ENCODE measurements around the gene LSAMP. TPM values are rescaled to one million over a fixed set of nuclear protein-coding genes. Genes with fewer than 3 reads are reported as not detected.

Gene LSAMP
- total RNA-seq, 1 experiment from 2014 or later: not detected

DNA sequence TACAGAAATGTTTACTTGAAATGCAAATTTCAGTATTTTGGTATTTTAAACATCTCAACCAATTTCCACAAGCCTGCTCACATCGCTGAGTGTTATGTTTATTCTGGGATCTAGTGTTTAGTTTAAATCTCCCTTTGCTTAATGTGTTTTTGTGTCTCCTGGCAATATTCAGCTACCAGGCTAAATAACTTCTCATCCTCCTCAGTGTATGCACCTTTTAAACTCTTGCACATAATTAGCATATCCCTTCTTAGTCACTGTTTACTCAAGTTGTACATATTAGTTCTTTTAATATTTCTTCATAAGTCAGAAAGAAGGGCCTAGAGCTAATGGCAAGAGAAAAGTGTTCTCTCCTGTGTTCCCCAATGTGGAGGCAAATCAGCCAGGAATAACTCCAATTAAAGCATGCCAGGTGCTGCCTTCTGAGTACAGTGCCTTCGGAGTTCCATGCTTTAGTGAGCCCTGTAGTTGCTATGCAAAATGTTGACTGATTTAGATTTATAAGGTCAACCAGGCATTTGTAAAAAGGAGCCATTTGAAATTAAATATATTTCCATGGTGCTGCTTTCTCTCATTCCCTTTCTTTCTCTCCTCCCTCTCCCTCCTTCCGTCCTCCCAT is 587.7 kb downstream of the LSAMP start:
- ChIA-PET CTCF (interaction anchor here (0.5 kb wide), 1 partner anchor 469 kb away, joined by 5 read pairs; no protein-coding TSS in a partner anchor), POLR2A (ENCODE audit: unreplicated experiment) (no interaction called here)
- Histone ChIP-seq H2AFZ (no peak overlapping the region), H3K27ac (no peak overlapping the region), H3K27me3 (ENCODE audit: insufficient read depth, low read depth) (no peaks in the 10 kb centered on the region), H3F3A (ENCODE audit: insufficient read depth, low read depth) (no peaks in the 10 kb centered on the region), H3K4me2 (no peak overlapping the region), H3K79me2 (ENCODE audit: low read depth) (no peaks in the 10 kb centered on the region), H3K36me3 (ENCODE audit: low read depth) (no peaks in the 10 kb centered on the region), H3K4me3 (no peak overlapping the region), H3K9me3 (ENCODE audit: insufficient read depth, low read depth) (no peaks in the 10 kb centered on the region), H4K20me1 (ENCODE audit: insufficient read depth) (no peaks in the 10 kb centered on the region), H3K4me1 (replicated peaks; ENCODE audit: insufficient read depth) (no peaks in the 10 kb centered on the region), H3K9me2 (ENCODE audit: insufficient read depth) (no peaks in the 10 kb centered on the region)
- BruUV-seq (replicated peaks): no TSS peak
- TF ChIP-seq, protein P1, sequence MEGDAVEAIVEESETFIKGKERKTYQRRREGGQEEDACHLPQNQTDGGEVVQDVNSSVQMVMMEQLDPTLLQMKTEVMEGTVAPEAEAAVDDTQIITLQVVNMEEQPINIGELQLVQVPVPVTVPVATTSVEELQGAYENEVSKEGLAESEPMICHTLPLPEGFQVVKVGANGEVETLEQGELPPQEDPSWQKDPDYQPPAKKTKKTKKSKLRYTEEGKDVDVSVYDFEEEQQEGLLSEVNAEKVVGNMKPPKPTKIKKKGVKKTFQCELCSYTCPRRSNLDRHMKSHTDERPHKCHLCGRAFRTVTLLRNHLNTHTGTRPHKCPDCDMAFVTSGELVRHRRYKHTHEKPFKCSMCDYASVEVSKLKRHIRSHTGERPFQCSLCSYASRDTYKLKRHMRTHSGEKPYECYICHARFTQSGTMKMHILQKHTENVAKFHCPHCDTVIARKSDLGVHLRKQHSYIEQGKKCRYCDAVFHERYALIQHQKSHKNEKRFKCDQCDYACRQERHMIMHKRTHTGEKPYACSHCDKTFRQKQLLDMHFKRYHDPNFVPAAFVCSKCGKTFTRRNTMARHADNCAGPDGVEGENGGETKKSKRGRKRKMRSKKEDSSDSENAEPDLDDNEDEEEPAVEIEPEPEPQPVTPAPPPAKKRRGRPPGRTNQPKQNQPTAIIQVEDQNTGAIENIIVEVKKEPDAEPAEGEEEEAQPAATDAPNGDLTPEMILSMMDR (conservative IDR thresholded peaks at IDR 0.05): no peak
- no peak for TF ChIP-seq EZH2 (IDR thresholded peaks at IDR 0.05; ENCODE audit: low read depth)
- DNase-seq: no peak
- intact Hi-C loops (cut with micrococcal nuclease; ENCODE audit: unreplicated experiment): no loop called here

DNA sequence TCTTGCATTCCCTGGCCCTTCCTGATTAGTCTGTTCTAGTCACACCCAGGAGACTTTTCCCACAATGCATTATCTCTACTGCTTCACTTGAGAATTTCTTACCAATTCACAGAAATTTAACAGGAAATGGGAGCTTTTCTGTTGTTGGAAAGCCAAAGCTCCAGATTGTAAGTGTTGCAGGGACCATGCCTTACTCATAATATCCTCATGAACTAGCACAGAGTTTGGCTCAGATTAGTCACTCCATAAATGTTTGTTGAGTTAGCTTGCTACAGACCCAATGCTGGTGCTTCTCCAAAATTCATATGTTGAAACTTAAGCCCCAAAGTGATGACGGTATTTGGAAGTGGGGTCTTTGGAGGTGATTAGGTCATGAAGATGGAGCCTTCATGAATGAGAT is 589.4 kb downstream of the LSAMP start:
- H3K4me2 ChIP-seq: no peak overlapping the region
- BruUV-seq (replicated peaks): no TSS peak
- ChIA-PET CTCF (no interaction called here), POLR2A (ENCODE audit: unreplicated experiment) (no interaction called here)
- H3F3A ChIP-seq (ENCODE audit: insufficient read depth, low read depth): no peaks in the 10 kb centered on the region
- H3K9me2 ChIP-seq (ENCODE audit: insufficient read depth): no peaks in the 10 kb centered on the region
- H3K79me2 ChIP-seq (ENCODE audit: low read depth): no peaks in the 10 kb centered on the region
- intact Hi-C loops (cut with micrococcal nuclease; ENCODE audit: unreplicated experiment): no loop called here
- H3K27me3 ChIP-seq (ENCODE audit: insufficient read depth, low read depth): no peaks in the 10 kb centered on the region
- TF ChIP-seq EZH2 (IDR thresholded peaks at IDR 0.05; ENCODE audit: low read depth): no peak
- H3K4me1 ChIP-seq (replicated peaks; ENCODE audit: insufficient read depth): no peaks in the 10 kb centered on the region
- H3K4me3 ChIP-seq: no peak overlapping the region
- no peaks in the 10 kb centered on the region for H3K36me3 ChIP-seq (ENCODE audit: low read depth)
- H4K20me1 ChIP-seq (ENCODE audit: insufficient read depth): no peaks in the 10 kb centered on the region
- H2AFZ ChIP-seq: no peak overlapping the region
- no peak for DNase-seq
- H3K9me3 ChIP-seq (ENCODE audit: insufficient read depth, low read depth): no peaks in the 10 kb centered on the region
- H3K27ac ChIP-seq: no peak overlapping the region

DNA sequence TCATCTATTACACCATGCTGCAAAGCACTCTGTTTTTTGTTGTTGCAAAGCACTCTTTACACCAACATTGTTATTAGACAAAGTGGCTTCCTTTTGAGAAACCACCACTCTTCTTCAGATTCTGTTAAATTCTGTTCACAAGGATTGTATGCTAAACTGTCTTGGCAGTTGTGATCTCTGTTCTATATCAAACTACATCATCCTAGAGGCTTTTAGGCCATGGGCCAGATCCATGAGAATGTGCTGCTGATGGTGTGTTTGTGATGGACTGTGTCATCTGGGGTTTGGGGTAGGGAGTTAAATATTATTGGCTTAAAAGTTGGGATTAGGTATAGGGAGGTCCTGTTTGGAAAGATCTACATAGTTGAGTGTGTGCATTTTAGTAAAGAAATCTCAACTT is 592.2 kb downstream of the LSAMP start:
- Histone ChIP-seq H3K9me2 (ENCODE audit: insufficient read depth) (no peaks in the 10 kb centered on the region), H3K36me3 (ENCODE audit: low read depth) (no peaks in the 10 kb centered on the region; the same call in 1 of the 2 replicates), H3K27me3 (ENCODE audit: insufficient read depth, low read depth) (no peaks in the 10 kb centered on the region), H3K4me1 (replicated peaks; ENCODE audit: insufficient read depth) (no peaks in the 10 kb centered on the region), H3K79me2 (ENCODE audit: low read depth) (no peaks in the 10 kb centered on the region), H3F3A (ENCODE audit: insufficient read depth, low read depth) (no peaks in the 10 kb centered on the region), H3K4me2 (no peak overlapping the region), H4K20me1 (ENCODE audit: insufficient read depth) (no peaks in the 10 kb centered on the region), H3K4me3 (no peak overlapping the region), H3K9me3 (ENCODE audit: insufficient read depth, low read depth) (no peaks in the 10 kb centered on the region), H2AFZ (no peak overlapping the region), H3K27ac (no peak overlapping the region)
- intact Hi-C loops (cut with micrococcal nuclease; ENCODE audit: unreplicated experiment): no loop called here
- POLR2A ChIA-PET (ENCODE audit: unreplicated experiment): no interaction called here
- no peak for DNase-seq
- CTCF ChIA-PET: no interaction called here
- no peak for TF ChIP-seq EZH2 (IDR thresholded peaks at IDR 0.05; ENCODE audit: low read depth)
- TF ChIP-seq, protein P1 (conservative IDR thresholded peaks at IDR 0.05): no peak
- no TSS peak for BruUV-seq (replicated peaks)

DNA sequence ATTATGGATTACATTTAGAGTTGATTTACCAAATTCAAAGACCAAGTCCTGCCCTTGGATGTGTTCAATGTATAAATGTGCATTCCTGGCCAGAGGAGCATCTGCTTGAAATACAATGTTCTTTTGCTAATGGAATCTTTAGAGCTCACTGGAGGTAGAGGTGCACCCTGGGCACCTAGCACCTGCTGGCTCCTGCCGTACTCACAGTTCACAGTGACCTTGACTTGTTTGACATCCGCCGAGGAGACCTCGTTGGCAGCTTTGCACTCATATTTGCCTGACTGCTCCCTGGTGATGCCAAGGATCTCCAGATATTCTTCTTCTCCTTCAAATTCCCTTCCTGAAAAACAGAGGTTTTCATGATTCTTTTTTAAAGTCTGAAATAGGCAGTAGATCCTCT is 593.0 kb downstream of the LSAMP start:
- CTCF ChIA-PET: no interaction called here

More for the DNA sequence above, 593.0 kb downstream of the LSAMP start:
- intact Hi-C loops (cut with micrococcal nuclease; ENCODE audit: unreplicated experiment): no loop called here
- no peaks in the 10 kb centered on the region; the same call in 1 of the 2 replicates for H3K36me3 ChIP-seq (ENCODE audit: low read depth)
- TF ChIP-seq EZH2 (IDR thresholded peaks at IDR 0.05; ENCODE audit: low read depth): no peak
- TF ChIP-seq, protein P1 (conservative IDR thresholded peaks at IDR 0.05): no peak
- H3K4me3 ChIP-seq: no peak overlapping the region
- H3K27ac ChIP-seq: no peak overlapping the region
- H3K79me2 ChIP-seq (ENCODE audit: low read depth): no peaks in the 10 kb centered on the region
- BruUV-seq (replicated peaks): no TSS peak
- H3K27me3 ChIP-seq (ENCODE audit: insufficient read depth, low read depth): no peaks in the 10 kb centered on the region
- H3K4me2 ChIP-seq: no peak overlapping the region
- no peaks in the 10 kb centered on the region for H3K4me1 ChIP-seq (replicated peaks; ENCODE audit: insufficient read depth)
- no peaks in the 10 kb centered on the region for H3K9me3 ChIP-seq (ENCODE audit: insufficient read depth, low read depth)
- H3K9me2 ChIP-seq (ENCODE audit: insufficient read depth): no peaks in the 10 kb centered on the region
- DNase-seq: no peak
- H2AFZ ChIP-seq: no peak overlapping the region
- POLR2A ChIA-PET (ENCODE audit: unreplicated experiment): no interaction called here
- no peaks in the 10 kb centered on the region for H4K20me1 ChIP-seq (ENCODE audit: insufficient read depth)
- H3F3A ChIP-seq (ENCODE audit: insufficient read depth, low read depth): no peaks in the 10 kb centered on the region

Data from PC-9 (cell line).